MM.1S (cell line): ENCODE measurements around the gene KCTD18.
A peak's percentile ranks its signal among the peaks of the same experiment; 100 is the strongest.

ENCODE experiments used
- DNase-seq: peaks from one replicate; pipeline ENCODE4 v3.0.0-alpha.2; 2015
- H2AFZ ChIP-seq: fragments of 300-600 bp; sonication (generic); 2 replicates; pipeline ENCODE4 v1.6.0; 2016; ENCODE audit warnings: antibody characterized with exemption, low read length
- H3F3A ChIP-seq: fragments of 300-600 bp; sonication (generic); 2 replicates; pipeline ENCODE4 v1.6.1; 2016; ENCODE audit warnings: mild to moderate bottlenecking, antibody characterized with exemption, low read length, moderate library complexity, mixed read lengths; ENCODE audit not compliant: insufficient read depth
- H3K27ac ChIP-seq: fragments of 300-600 bp; sonication (generic); 2 replicates; pipeline ENCODE4 v1.5.1; 2016; ENCODE audit warnings: mild to moderate bottlenecking, low read length
- H3K27me3 ChIP-seq: fragments of 300-600 bp; sonication (generic); replicated peaks from 2 replicates; pipeline ENCODE4 v1.6.0; 2016; ENCODE audit warnings: low read length; ENCODE audit not compliant: insufficient read depth
- H3K36me3 ChIP-seq: fragments of 300-600 bp; sonication (generic); replicated peaks from 2 replicates; pipeline ENCODE4 v1.6.1; 2016; ENCODE audit warnings: mild to moderate bottlenecking, low read length, mixed read lengths; ENCODE audit not compliant: insufficient read depth
- H3K4me1 ChIP-seq: fragments of 300-600 bp; sonication (generic); 2 replicates; pipeline ENCODE4 v1.6.1; 2016; ENCODE audit warnings: low read length, mixed read lengths
- H3K4me2 ChIP-seq: fragments of 300-600 bp; sonication (generic); 2 replicates; pipeline ENCODE4 v1.6.0; 2016; ENCODE audit warnings: low read depth, low read length
- H3K4me3 ChIP-seq: fragments of 300-600 bp; sonication (generic); 2 replicates; pipeline ENCODE4 v1.5.1; 2016; ENCODE audit warnings: low read length, mixed read lengths
- H3K79me2 ChIP-seq: fragments of 300-600 bp; sonication (generic); 2 replicates; pipeline ENCODE4 v1.6.1; 2016; ENCODE audit warnings: mixed run types, low read length, mixed read lengths
- H3K9ac ChIP-seq: fragments of 300-600 bp; sonication (generic); 2 replicates; pipeline ENCODE4 v1.6.1; 2016; ENCODE audit warnings: low read length, mixed read lengths
- H3K9me2 ChIP-seq: fragments of 300-600 bp; sonication (generic); replicated peaks from 2 replicates; pipeline ENCODE4 v1.6.1; 2016; ENCODE audit warnings: mild to moderate bottlenecking, low read length, mixed read lengths; ENCODE audit not compliant: insufficient read depth
- H3K9me3 ChIP-seq: fragments of 300-600 bp; sonication (generic); replicated peaks from 2 replicates; pipeline ENCODE4 v1.6.1; 2016; ENCODE audit warnings: mild to moderate bottlenecking, low read length, mixed read lengths; ENCODE audit not compliant: insufficient read depth
- H4K20me1 ChIP-seq: fragments of 300-600 bp; sonication (generic); 2 replicates; pipeline ENCODE4 v1.6.1; 2016; ENCODE audit warnings: mild to moderate bottlenecking, low read length, moderate library complexity, mixed read lengths; ENCODE audit not compliant: insufficient read depth
- EZH2 ChIP-seq: fragments of 300-600 bp; sonication (generic); optimal IDR thresholded peaks from 2 replicates; pipeline ENCODE3; 2017; ENCODE audit warnings: low read depth, mild to moderate bottlenecking, antibody characterized with exemption, low read length, mixed read lengths
- EZH2phosphoT487 ChIP-seq: fragments of 300-600 bp; sonication (generic); IDR thresholded peaks from 2 replicates; pipeline ENCODE4 v1.6.1; 2018; ENCODE audit warnings: antibody characterized with exemption, low read length
- TF ChIP-seq, protein P1 (sequence below): fragments of 300-600 bp; sonication (generic); IDR thresholded peaks from 2 replicates; pipeline ENCODE4 v1.5.1; 2016; ENCODE audit warnings: antibody characterized with exemption, low read length, mixed read lengths

The KCTD18 gene

DNA sequence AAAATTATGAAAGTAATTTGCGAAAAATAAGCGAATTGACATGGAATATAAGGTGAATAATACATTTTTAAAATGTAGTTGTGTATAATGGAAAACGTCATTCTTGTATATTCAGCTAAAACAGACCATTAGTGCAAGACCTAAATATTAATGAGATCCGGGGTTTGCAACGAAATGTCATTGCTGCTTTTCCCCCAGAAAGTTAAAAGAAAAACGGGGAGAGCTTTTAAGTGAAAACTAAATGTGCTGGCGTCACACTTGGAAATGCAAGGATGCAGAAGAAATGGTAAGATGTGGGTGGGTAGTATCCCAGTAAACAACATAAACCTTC, 15.6 kb upstream of the KCTD18 start:
- DNase-seq, result no peak
- Histone ChIP-seq H3K4me3 (peak overlapping the region; percentile 83), H3K27ac (peak overlapping the region; percentile 7; the same call in 1 of the 2 replicates), H2AFZ (peak overlapping the region; percentile 97), H4K20me1 (no peaks in the 10 kb centered on the region), H3K36me3 (no peaks in the 10 kb centered on the region), H3K4me2 (peak overlapping the region; percentile 92), H3K4me1 (peaks cover 5% of the 10 kb centered on the region; the same call in 1 of the 2 replicates), H3K27me3 (no peaks in the 10 kb centered on the region; the same call in 1 of the 2 replicates), H3K9me3 (no peaks in the 10 kb centered on the region), H3K9ac (peak overlapping the region; percentile 37; the same call in 1 of the 2 replicates), H3F3A (peaks cover 6% of the 10 kb centered on the region; the same call in 1 of the 2 replicates), H3K79me2 (peaks cover 42% of the 10 kb centered on the region), H3K9me2 (no peaks in the 10 kb centered on the region)
- TF ChIP-seq EZH2 (no peak), EZH2phosphoT487 (no peak)
- TF ChIP-seq, protein P1, sequence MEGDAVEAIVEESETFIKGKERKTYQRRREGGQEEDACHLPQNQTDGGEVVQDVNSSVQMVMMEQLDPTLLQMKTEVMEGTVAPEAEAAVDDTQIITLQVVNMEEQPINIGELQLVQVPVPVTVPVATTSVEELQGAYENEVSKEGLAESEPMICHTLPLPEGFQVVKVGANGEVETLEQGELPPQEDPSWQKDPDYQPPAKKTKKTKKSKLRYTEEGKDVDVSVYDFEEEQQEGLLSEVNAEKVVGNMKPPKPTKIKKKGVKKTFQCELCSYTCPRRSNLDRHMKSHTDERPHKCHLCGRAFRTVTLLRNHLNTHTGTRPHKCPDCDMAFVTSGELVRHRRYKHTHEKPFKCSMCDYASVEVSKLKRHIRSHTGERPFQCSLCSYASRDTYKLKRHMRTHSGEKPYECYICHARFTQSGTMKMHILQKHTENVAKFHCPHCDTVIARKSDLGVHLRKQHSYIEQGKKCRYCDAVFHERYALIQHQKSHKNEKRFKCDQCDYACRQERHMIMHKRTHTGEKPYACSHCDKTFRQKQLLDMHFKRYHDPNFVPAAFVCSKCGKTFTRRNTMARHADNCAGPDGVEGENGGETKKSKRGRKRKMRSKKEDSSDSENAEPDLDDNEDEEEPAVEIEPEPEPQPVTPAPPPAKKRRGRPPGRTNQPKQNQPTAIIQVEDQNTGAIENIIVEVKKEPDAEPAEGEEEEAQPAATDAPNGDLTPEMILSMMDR, result no peak

DNA sequence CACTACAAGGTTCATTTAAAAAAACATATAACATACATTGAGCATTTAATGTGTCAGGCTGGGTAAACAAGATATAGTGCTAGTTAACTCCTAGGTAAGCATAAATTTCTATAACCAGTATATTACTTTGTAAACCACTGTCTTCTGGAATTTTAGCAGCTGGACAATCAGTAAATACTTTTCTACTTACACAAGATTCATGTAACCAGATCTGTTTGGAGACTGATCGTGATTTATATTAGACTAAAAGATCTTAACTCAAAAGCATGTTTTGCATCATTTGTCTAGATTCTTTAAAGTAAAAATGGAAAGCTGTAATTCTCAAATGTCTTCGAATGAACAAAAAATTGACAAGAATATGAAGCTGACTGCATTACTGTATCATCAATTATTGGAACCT, 15.2 kb upstream of the KCTD18 start:
- TF ChIP-seq, protein P1, result no peak
- TF ChIP-seq EZH2phosphoT487, result no peak
- TF ChIP-seq EZH2, result no peak
- Histone ChIP-seq H3K27me3 (no peaks in the 10 kb centered on the region; the same call in 1 of the 2 replicates), H3K79me2 (peaks cover 37% of the 10 kb centered on the region), H3K9me2 (no peaks in the 10 kb centered on the region), H3K27ac (no peak overlapping the region), H2AFZ (peak overlapping the region; percentile 97), H3K36me3 (no peaks in the 10 kb centered on the region), H3K9me3 (no peaks in the 10 kb centered on the region), H3K9ac (peak overlapping the region; percentile 37; the same call in 1 of the 2 replicates), H3F3A (peaks cover 6% of the 10 kb centered on the region; the same call in 1 of the 2 replicates), H3K4me2 (peak overlapping the region; percentile 92), H3K4me1 (peaks cover 5% of the 10 kb centered on the region; the same call in 1 of the 2 replicates), H3K4me3 (peak overlapping the region; percentile 83; the same call in 1 of the 2 replicates), H4K20me1 (no peaks in the 10 kb centered on the region)
- DNase-seq, result no peak

DNA sequence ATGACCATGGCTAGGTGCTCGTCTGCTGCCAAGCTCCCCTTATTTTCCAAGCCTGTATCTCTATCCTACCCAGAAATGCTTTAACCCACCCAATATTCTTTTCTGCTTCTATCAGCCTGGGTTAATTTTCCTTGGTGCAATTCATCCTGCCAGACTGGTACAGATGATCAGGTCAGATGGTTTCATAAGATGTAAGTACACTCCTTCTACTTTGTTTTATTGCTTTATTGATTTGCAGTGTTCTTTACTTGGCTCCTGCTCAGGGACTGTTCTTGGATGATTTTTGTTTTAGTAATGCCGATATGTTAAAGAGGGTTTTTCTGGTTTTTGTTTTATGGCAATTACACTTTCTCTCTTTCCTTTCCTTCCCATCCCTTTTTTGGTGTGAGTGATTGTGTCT, 13.7 kb upstream of the KCTD18 start:
- Histone ChIP-seq H3K27ac (no peak overlapping the region), H3K9me3 (no peaks in the 10 kb centered on the region), H3K36me3 (no peaks in the 10 kb centered on the region), H3K4me1 (peaks cover 5% of the 10 kb centered on the region; the same call in 1 of the 2 replicates), H3K4me2 (no peak overlapping the region), H4K20me1 (no peaks in the 10 kb centered on the region), H3K9me2 (no peaks in the 10 kb centered on the region), H3K79me2 (peaks cover 24% of the 10 kb centered on the region), H2AFZ (no peak overlapping the region), H3K27me3 (no peaks in the 10 kb centered on the region; the same call in 1 of the 2 replicates), H3K9ac (no peak overlapping the region), H3K4me3 (no peak overlapping the region), H3F3A (peaks cover 6% of the 10 kb centered on the region; the same call in 1 of the 2 replicates)
- TF ChIP-seq EZH2 (no peak), EZH2phosphoT487 (no peak)
- TF ChIP-seq, protein P1, result no peak
- no peak for DNase-seq
